ENCODE results near the gene EGFLAM. TPM values are rescaled to one million over a fixed set of nuclear protein-coding genes. Genes with fewer than 3 reads are reported as not detected.
A peak's percentile ranks its signal among the peaks of the same experiment; 100 is the strongest.

The EGFLAM gene
- total and polyA plus RNA-seq, 10 of the 15 experiments (the other 5 are each of a cell fraction or from before 2014, with no cell fraction given): 0.37 TPM; not detected in 9

DNA sequence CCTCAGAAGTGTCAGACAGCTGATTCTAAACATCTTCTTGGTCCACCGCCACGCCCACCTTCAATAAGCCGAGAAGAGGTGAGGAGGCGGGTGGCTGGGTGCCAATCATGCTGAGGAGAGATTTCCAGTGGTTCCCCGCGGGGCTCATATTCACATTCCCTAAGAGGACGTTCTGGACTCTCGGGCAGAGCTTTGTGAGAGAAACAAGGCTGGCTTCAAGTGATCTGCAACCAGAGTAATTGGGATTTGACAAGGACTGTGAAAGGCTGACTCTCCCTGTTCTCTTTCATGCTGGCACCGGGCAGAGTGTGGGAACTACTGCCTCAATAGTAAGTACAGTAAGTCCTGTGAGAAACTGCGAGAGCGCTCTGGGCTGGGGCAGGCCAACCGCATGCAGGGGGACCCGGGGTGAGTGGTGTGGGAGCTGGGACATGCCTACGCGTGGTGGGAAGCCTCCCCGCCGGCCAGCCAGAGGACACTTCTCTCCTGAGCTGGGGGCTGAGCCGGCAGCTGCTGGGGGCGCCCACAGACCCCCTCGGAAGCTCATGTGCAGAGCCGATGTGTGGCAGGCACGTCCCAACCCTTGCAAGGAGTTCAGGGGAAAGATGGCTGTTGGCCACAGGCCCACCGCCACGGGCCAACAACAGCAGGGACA, 187.1 kb downstream of the EGFLAM start:
- in situ Hi-C loops (cut with MboI) (loop anchor here (25.0 kb wide), 1 partner anchor 642 kb away; no protein-coding TSS in a partner anchor), intact Hi-C loops (cut with micrococcal nuclease; ENCODE audit: unreplicated experiment) (no loop called here)
- no peaks in the 10 kb centered on the region for H4K20me1 ChIP-seq (ENCODE audit: control insufficient read depth, insufficient read depth)
- no peak for FAIRE-seq
- no peaks in the 10 kb centered on the region for H3K79me2 ChIP-seq (ENCODE audit: control insufficient read depth, insufficient read depth, low read length)
- ChIA-PET POLR2A (no interaction called here), RAD21 (ENCODE audit: unreplicated experiment) (interaction anchor here (1.1 to 1.8 kb wide), 2 partner anchors 24 to 364 kb away, joined by 3 to 7 read pairs; no protein-coding TSS in a partner anchor), CTCF (interaction anchor here (1.0 to 1.1 kb wide), 2 partner anchors 106 to 636 kb away, joined by 3 to 4 read pairs; no protein-coding TSS in a partner anchor), SMC1A (ENCODE audit: uncharacterized antibody, unreplicated experiment) (no interaction called here)
- H3K27me3 ChIP-seq (replicated peaks in 1 of 2; ENCODE audit: control insufficient read depth in 2 of 2, insufficient read depth in 2 of 2, low read length in 1 of 2): peaks cover 0 to 10% of the 10 kb centered on the region in 2 experiments
- no peak for DNase-seq (ENCODE audit: low read depth, low spot score)
- no peak overlapping the region for H2AFZ ChIP-seq (ENCODE audit: control insufficient read depth, low read depth, low read length)
- no peaks in the 10 kb centered on the region; the same call in 2 of the 3 replicates for H3K9me3 ChIP-seq (replicated peaks; ENCODE audit: control insufficient read depth, insufficient read depth, low read length)
- no peak for ATAC-seq
- BruUV-seq (replicated peaks): no TSS peak
- H3K9ac ChIP-seq (ENCODE audit: control insufficient read depth, insufficient read depth, low read length): no peak overlapping the region
- no peak overlapping the region for H3K4me3 ChIP-seq
- no peak overlapping the region for H3K27ac ChIP-seq (ENCODE audit: control insufficient read depth, insufficient read depth)
- H3K4me2 ChIP-seq (ENCODE audit: control insufficient read depth, insufficient read depth): no peak overlapping the region
- TF ChIP-seq, protein P1, sequence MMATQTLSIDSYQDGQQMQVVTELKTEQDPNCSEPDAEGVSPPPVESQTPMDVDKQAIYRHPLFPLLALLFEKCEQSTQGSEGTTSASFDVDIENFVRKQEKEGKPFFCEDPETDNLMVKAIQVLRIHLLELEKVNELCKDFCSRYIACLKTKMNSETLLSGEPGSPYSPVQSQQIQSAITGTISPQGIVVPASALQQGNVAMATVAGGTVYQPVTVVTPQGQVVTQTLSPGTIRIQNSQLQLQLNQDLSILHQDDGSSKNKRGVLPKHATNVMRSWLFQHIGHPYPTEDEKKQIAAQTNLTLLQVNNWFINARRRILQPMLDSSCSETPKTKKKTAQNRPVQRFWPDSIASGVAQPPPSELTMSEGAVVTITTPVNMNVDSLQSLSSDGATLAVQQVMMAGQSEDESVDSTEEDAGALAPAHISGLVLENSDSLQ (IDR thresholded peaks at IDR 0.05): peak; percentile 44; the same call in 1 of the 2 replicates
- no peak for TF ChIP-seq RAD51 (IDR thresholded peaks at IDR 0.05)
- TF ChIP-seq, protein P2, sequence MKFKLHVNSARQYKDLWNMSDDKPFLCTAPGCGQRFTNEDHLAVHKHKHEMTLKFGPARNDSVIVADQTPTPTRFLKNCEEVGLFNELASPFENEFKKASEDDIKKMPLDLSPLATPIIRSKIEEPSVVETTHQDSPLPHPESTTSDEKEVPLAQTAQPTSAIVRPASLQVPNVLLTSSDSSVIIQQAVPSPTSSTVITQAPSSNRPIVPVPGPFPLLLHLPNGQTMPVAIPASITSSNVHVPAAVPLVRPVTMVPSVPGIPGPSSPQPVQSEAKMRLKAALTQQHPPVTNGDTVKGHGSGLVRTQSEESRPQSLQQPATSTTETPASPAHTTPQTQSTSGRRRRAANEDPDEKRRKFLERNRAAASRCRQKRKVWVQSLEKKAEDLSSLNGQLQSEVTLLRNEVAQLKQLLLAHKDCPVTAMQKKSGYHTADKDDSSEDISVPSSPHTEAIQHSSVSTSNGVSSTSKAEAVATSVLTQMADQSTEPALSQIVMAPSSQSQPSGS (IDR thresholded peaks at IDR 0.05; ENCODE audit: low read length): no peak
- H3K36me3 ChIP-seq (ENCODE audit: control insufficient read depth in 2 of 2, insufficient read depth in 2 of 2, low read length in 1 of 2): no peaks in the 10 kb centered on the region
- WGBS (ENCODE audit: insufficient coverage, insufficient replicate concordance, low lambda C conversion rate, missing lambda C conversion rate): 62% methylated on average over 24 of the region's 24 CpGs
- no peaks in the 10 kb centered on the region for H3K4me1 ChIP-seq (ENCODE audit: control insufficient read depth, insufficient read depth, low read length)

Data from GM12878 (cell line).